GM18909 (cell line): Measurements from ENCODE around the gene ACACA.
"Not testable (repeated sequence)": the region's sequence is repeated elsewhere in the genome, so short reads cannot be mapped to it uniquely, and the experiment has no call there.

Experiments used
- ATAC-seq: cut with Tn5 transposase; IDR thresholded peaks from one replicate; pipeline ENCODE4 v1.9.1; 2021; ENCODE audit warnings: mild to moderate bottlenecking; ENCODE audit not compliant: unreplicated experiment, poor library complexity

ACACA gene

GRCh38 chr17:37143558-37143957 lies 263.1 kb downstream of the ACACA start:
- not testable (repeated sequence) for ATAC-seq

- no peak for ATAC-seq
Observed at GRCh38 chr17:37142294-37142896, 264.2 kb downstream of the ACACA start.

DNA sequence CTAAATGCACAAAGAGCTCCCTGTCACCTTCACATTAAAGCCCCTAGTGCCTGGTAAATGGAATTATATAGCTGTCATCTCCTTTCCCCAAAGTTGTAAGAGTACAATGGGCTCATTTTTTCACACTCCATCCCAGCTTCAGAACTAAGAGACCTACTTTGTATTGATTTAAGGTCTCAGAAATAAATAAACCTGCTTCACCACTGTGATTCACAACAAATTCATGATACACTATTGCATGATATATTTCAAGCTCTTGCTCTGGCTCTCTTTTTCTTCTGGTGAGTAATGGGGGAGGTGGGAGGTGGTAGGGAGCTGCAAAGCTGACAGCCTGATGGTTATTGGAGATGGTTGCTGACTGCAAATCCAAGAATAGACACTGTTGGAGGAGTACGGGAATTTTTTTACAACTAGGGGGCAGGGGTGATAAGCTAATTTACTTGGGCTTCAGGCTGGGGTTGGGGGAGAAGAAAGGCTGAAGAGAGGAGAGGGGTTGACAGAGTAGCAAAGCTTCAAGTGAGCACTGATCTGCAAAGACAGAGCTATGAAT lies 268.0 kb downstream of the ACACA start:
- no peak for ATAC-seq

DNA sequence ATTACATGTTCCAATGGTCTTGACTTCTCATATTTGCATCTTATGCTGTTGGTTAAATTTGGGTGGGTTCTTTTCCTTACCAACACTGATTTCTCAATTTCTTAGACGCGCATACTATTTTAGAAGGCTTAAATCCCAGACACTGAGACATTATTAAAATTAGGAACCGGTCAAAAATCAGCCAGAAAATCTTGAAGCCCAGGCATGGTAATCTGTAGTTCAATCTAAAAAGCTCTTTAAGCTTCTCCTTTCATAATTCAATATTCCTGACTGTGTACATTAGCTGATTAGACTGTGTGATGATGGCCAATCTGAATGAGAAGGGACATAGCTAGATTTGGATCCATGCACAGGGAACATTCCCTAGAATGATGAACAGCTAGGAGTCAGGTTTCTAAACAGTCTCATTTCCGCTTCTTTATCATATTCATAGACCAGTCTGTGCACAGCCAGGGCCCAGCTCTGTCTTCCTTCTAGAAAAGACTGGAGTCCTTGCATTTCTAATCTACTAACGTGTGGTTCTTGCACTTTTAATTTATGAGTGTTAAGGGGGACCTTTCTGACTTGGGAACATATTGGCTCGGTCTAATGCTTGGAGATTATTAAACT lies 268.6 kb downstream of the ACACA start:
- no peak for ATAC-seq

DNA sequence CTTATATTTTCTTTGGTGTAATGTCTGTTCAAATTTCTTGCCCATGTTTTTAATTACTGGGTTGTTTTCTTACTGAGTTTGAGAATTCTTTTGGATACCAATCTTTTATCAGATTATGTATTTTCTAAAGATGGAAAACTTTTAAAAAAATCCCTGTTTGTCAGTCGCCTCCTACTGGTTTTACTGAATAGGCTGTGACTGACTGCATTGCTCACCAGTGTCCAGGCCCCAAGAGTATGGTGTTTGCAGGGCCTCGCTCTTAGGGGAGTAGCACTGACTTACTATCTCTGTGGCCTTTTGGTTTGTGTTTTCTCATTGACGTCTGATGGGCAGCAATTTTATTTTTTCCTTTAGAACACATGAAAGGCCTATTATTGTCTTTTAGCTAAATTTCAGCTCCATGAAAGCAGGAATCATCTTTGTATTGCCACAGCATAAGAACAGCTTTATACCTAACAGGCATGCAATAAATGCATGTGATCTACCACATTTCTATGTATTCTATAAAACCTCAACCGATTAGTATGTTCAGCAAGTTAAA lies 269.5 kb downstream of the ACACA start:
- ATAC-seq: no peak

DNA sequence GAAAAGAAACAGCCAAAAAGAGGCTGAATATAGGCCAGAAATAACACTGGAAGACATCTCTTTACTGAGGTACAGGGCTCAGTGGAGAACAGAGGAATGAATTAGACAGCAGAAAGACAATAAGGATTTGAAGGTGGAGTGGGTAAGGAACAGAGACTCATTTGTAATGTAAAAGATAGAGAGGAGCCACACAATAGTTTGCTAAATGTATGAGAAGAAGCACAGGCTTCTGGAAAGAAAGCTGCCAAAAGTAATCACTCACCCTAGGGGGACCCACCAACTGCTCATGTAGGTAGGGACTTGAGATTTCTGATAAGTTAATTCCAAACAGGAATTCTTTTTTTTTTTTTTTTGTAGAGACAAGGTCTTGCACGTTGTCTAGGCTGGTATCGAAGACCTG lies 271.1 kb downstream of the ACACA start:
- ATAC-seq: no peak

- ATAC-seq: no peak
Observed at GRCh38 chr17:37134050-37134449, 272.6 kb downstream of the ACACA start.

DNA sequence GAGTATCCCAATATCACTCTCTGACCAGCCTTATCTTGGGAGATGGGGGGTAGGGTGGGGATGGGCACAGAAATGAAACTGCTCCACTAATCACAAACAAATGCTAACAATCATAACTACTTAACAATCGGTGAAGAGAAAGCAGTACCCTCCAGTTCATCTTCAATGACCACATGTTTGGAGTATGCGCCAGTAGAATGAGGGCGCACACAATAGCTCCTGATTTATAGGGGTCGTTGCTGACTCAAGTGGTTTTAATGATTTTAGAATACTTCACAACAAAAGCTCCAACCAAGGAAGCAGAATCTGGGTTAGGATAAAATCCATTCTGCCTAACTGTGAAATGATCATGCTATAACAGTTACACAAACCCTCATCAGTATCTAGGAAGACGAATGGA lies 273.5 kb downstream of the ACACA start:
- ATAC-seq: no peak

DNA sequence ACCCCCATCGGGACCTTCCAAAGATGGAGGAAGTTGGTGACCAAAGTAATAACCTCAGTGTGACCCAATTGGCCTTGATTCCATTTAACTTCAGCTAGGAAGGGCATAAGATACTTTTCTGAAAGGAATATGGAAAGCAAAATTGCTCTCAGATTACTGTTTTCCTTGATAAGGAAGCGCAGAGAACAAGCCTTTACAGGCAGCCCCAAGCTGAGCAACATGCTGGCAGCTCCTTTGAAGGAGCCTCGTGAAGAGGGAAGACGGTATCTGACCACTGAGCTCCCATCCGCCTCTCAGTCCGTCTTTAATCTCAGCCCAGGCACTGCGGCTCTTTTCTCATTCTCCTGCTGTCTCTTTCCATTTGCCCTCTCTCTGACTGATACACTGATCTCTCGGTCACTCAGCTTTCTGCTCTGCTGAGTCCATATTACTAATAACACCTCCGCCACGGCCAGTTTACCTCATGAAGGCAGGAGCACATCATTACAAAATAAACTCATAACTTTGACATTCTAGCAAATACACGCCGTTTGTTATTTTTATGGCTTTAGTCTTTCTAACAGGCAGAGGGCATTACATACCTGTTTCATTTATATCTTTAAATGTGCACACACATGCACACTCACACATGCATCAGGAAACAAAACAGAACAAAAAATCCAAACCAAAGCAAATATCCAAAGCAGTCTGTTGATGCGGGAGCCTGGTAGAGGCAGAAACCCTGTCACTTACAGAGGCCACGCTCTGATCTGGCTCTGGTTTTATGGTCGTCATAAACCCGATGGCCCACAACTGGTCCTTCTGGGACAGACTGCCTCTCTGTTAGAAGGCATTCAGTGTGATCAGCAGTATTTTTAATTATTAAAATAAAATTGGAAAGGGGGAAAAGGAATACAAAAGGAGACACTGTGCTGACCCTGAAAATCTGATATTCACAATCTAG lies 274.7 kb downstream of the ACACA start:
- no peak for ATAC-seq

DNA sequence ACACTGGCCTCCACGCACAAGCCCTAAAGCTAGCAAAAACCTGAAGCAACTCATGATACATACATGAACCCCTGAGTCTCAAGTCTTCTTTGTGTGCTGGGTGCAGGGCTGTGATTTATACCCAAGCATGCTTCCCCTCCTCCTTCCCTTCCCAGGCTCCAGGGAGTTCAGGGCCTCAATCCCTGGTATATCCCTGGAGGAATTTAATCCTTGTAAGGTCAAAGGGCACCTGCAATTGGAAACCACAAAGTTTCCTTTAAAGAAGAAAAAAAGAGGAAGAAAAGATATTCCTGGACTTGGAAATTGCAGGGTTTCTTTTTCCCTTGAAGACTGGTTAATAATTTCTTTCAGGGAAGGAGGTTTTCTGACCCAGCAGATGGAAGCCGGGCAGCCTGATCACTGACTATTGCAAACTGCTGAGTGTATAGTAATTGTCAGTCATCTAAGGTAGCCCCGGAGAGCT lies 275.6 kb downstream of the ACACA start:
- no peak for ATAC-seq

DNA sequence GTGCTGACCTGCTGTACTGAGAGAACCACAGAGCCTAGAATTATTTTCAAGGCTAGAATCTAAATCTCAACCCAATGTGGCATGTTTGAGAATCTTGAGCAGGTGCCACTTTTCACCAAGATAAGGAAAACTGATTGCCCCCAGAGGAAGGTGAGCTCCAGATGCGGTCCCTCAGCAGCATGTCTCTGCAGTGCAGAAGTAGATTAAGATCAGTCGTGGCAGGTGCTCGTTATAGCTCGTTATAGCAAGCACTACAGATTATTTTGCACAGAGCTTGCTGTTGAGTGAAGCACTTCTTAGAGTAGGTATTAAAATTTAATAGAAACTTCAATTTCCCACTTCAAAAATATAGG lies 281.8 kb downstream of the ACACA start:
- ATAC-seq: no peak

- no peak for ATAC-seq
Observed at GRCh38 chr17:37123941-37124820, 282.5 kb downstream of the ACACA start.

DNA sequence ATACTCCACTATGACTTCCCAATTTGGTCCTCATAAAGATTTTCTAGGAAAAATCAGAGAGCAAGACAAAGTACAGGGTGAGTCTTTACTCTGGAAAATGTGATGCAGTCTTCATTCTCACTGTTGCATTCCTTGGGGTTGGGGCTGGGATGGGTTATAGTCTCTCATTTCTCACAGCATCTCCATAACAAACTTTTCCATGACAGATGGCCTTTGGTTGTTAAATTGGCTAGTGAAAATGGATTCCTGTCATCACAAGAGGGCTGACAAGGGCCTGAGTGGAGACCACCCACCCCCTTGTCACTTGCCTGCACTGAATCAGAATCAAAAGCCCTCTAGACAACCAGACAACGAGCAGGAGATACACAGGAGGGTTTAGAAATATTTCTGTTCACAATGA lies 283.2 kb downstream of the ACACA start:
- ATAC-seq: no peak

GRCh38 chr17:37121616-37122015 lies 285.0 kb downstream of the ACACA start:
- no peak for ATAC-seq

GRCh38 chr17:37118366-37119137 lies 288.1 kb downstream of the ACACA start:
- no peak for ATAC-seq

DNA sequence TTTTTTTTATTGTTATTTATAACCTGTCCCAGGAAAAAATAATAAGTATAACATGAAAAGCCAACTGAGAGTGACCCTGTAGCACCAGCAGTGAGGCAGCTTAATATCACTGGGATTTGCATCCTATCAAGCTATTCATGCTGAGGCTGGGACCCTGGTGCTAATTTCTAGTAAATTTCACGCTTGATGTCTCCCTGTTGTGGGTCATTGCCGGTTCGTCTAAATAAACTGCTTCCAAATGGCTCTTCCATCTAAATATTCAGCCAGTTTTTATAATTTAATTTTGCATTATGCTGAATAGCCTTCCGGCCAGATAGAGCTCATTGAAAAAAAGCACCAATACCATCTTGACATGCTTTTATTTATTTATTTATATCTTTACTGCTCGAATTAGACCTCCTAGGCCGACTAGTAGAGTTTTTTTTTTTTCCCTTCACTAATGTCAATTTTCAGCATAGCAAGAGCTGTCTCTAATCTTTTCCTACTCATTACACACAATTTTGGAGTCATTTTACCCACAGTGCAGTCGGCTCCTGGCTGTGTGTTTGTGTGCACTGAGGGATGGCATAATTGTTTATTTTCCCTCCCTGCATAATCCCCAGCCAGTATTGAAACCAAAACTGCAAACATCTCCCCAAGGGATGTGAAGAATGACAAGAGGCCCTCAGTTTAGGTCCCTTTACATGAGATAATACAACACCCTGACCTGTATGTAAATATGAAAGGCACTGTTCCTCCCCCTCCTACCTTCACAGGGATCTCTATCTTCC lies 289.1 kb downstream of the ACACA start:
- ATAC-seq: no peak

DNA sequence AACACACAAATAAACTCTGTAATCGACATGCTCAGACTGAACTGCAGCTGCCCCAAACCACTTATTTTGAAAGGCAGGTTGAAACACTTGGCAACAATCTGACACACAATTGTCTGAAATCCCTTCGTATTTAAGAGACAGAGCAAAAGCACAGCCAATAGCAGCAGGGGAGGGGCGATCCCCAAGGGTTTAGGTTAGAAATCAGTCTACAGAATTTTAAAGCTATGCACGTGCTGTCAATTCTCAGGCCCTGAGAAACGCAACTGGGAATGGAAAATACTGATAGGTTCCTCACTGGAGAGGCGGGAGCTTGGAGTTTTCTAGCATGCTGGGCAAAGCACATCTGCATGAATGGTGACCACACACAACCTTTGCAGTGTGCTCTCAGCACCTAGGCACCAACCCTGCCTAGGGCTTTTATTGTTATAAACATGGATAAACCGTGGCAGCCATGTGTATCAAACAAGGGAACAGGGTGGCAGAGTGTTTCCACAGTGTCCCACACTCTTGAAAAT lies 289.9 kb downstream of the ACACA start:
- no peak for ATAC-seq

DNA sequence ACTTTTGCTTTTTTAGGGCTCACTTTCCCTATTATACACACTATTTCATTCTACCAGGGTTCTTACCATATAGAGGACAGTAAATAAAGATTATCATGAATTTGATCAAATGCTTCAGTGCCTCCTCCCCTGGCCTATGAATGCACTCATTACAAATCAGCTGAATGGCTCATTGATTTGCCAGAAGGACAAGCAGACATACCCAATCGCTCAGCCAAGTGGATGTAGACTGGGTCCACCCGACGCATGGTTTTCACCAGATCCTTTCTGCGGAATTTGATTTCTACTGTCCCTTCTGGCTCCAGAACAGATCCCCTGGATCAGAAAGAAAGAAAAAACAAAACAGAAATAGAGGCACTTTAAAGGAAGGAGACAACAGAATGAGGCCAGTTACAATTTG lies 295.3 kb downstream of the ACACA start:
- ATAC-seq: no peak
